Measurements from ENCODE around the gene RNF126.

DNA sequence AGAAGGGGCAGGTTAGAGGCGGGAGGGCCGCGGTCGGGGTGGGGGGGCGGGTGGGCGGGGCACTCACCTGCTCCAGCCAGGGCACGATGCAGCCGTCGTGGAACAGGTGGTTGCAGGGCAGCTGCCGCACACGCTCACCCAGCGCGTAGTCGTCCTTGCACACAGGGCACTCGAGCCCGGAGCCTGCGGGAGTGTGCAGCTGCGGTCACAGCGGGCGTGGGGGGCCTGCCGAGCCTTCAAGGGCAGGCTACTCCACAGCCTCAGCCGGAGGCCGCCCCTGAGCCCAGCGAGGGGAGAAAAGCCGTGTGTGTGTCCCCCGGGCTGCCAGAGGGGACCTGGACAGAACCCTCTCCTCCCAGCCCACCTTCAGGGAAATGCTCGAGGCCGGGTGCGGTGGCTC lies 14.7 kb downstream of the RNF126 start:
- TF ChIP-seq, protein P1, sequence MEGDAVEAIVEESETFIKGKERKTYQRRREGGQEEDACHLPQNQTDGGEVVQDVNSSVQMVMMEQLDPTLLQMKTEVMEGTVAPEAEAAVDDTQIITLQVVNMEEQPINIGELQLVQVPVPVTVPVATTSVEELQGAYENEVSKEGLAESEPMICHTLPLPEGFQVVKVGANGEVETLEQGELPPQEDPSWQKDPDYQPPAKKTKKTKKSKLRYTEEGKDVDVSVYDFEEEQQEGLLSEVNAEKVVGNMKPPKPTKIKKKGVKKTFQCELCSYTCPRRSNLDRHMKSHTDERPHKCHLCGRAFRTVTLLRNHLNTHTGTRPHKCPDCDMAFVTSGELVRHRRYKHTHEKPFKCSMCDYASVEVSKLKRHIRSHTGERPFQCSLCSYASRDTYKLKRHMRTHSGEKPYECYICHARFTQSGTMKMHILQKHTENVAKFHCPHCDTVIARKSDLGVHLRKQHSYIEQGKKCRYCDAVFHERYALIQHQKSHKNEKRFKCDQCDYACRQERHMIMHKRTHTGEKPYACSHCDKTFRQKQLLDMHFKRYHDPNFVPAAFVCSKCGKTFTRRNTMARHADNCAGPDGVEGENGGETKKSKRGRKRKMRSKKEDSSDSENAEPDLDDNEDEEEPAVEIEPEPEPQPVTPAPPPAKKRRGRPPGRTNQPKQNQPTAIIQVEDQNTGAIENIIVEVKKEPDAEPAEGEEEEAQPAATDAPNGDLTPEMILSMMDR (optimal IDR thresholded peaks at IDR 0.05 in 1 of 3, IDR thresholded peaks at IDR 0.05 in 1 of 3, conservative IDR thresholded peaks at IDR 0.05 in 1 of 3; ENCODE audit: extremely low read depth in 1 of 3, insufficient read depth in 2 of 3, low read length in 3 of 3), result no peak
- no peak for TF ChIP-seq EZH2 (IDR thresholded peaks at IDR 0.05; ENCODE audit: low read length)
